Mucosa of rectum (tissue), 2 donors: ENCODE measurements around the gene LIX1L.

Experiments
- H3K27ac ChIP-seq, 2 donors: one replicate each; pipeline ENCODE4 v1.7.0; 2013; ENCODE audit warnings: inconsistent platforms in 2 of 2, low read depth in 2 of 2, low read length in 2 of 2
- H3K27me3 ChIP-seq, 2 donors: one replicate each; pipeline ENCODE4 v1.7.0; 2013; ENCODE audit warnings: low read length in 2 of 2; ENCODE audit not compliant: control insufficient read depth in 2 of 2, insufficient read depth in 2 of 2
- H3K36me3 ChIP-seq, 2 donors: one replicate each; pipeline ENCODE4 v1.7.0; 2013; ENCODE audit warnings: low read length in 2 of 2; ENCODE audit not compliant: control insufficient read depth in 2 of 2, insufficient read depth in 2 of 2
- H3K4me1 ChIP-seq, 2 donors: one replicate each; pipeline ENCODE4 v1.7.0; 2013; ENCODE audit warnings: low read length in 2 of 2, mild to moderate bottlenecking in 1 of 2; ENCODE audit not compliant: control insufficient read depth in 2 of 2, insufficient read depth in 2 of 2
- H3K4me3 ChIP-seq, 2 donors: one replicate each; pipeline ENCODE4 v1.7.0; 2013; ENCODE audit warnings: low read length in 2 of 2
- H3K9ac ChIP-seq, 2 donors: one replicate each; pipeline ENCODE4 v1.7.0; 2013; ENCODE audit warnings: low read length in 2 of 2, low read depth in 1 of 2, mild to moderate bottlenecking in 1 of 2
- H3K9me3 ChIP-seq, 2 donors: one replicate each; pipeline ENCODE4 v1.7.0; 2013; ENCODE audit warnings: low read length in 2 of 2; ENCODE audit not compliant: control insufficient read depth in 2 of 2
- donor health status: healthy.
- donor health status: Normal muscosa, but diverticular disease.

Gene LIX1L

GRCh38 chr1:145957443-145958319 lies at the start of gene LIX1L:
TSS of gene LIX1L (minus strand) at chr1:145958017. CDS start at chr1:145957927, 90 bp downstream.
- peaks cover 14 to 28% of the 10 kb centered on the region in 2 donors for H3K27me3 ChIP-seq
- peak within 1 kb of the TSS; percentile 57 to 68 for H3K9ac ChIP-seq
- no peaks in the 10 kb centered on the region for H3K36me3 ChIP-seq
- H3K27ac ChIP-seq, result peak within 1 kb of the TSS; percentile 70 to 85
- H3K4me3 ChIP-seq, result peak within 1 kb of the TSS; percentile 63 to 79
- H3K4me1 ChIP-seq, result peaks cover 34 to 53% of the 10 kb centered on the region in 2 donors
- H3K9me3 ChIP-seq, result no peaks in the 10 kb centered on the region

- Histone ChIP-seq H3K27ac (no peak overlapping the region), H3K4me3 (no peak overlapping the region), H3K36me3 (no peaks in the 10 kb centered on the region), H3K27me3 (no peaks in the 10 kb centered on the region), H3K9me3 (no peaks in the 10 kb centered on the region), H3K4me1 (peaks cover 24 to 38% of the 10 kb centered on the region in 2 donors), H3K9ac (no peak overlapping the region)
These were observed 43.9 kb upstream of the LIX1L start for GRCh38 chr1:146001709-146002108.

- peak overlapping the region; percentile 47 to 62 for H3K4me3 ChIP-seq
- peak overlapping the region; percentile 44 to 72 for H3K9ac ChIP-seq
These were observed 41.7 kb upstream of the LIX1L start for GRCh38 chr1:145999321-146000024.

GRCh38 chr1:145997718-145998023 lies 39.9 kb upstream of the LIX1L start:
- Histone ChIP-seq H3K27me3 (no peaks in the 10 kb centered on the region), H3K9me3 (no peaks in the 10 kb centered on the region), H3K9ac (peak overlapping the region; percentile 95 to 100), H3K36me3 (peaks cover 29 to 33% of the 10 kb centered on the region in 2 donors), H3K4me1 (peaks cover 42 to 50% of the 10 kb centered on the region in 2 donors), H3K27ac (peak overlapping the region; percentile 99), H3K4me3 (peak overlapping the region; percentile 98 to 100)

More at GRCh38 chr1:145999321-146000024, 41.7 kb upstream of the LIX1L start:
- Histone ChIP-seq H3K9me3 (no peaks in the 10 kb centered on the region), H3K27me3 (no peaks in the 10 kb centered on the region), H3K4me1 (peaks cover 26 to 38% of the 10 kb centered on the region in 2 donors), H3K36me3 (peaks cover 11 to 15% of the 10 kb centered on the region in 2 donors), H3K27ac (peak overlapping the region; percentile 99)

GRCh38 chr1:145997016-145997717 lies 39.4 kb upstream of the LIX1L start:
- H3K9ac ChIP-seq, result peak overlapping the region; percentile 95 to 100
- peaks cover 34 to 38% of the 10 kb centered on the region in 2 donors for H3K36me3 ChIP-seq
- H3K27me3 ChIP-seq, result no peaks in the 10 kb centered on the region
- peaks cover 48 to 55% of the 10 kb centered on the region in 2 donors for H3K4me1 ChIP-seq
- peak overlapping the region; percentile 98 to 100 for H3K4me3 ChIP-seq
- no peaks in the 10 kb centered on the region for H3K9me3 ChIP-seq
- peak overlapping the region; percentile 99 for H3K27ac ChIP-seq

GRCh38 chr1:145996433-145997015 lies 38.7 kb upstream of the LIX1L start, which contains the start of gene TXNIP:
TSS of gene TXNIP (minus strand) at chr1:145996579. CDS start at chr1:145996266, 313 bp downstream.
- Histone ChIP-seq H3K4me3 (peak within 1 kb of the TSS; percentile 98 to 100), H3K9ac (peak within 1 kb of the TSS; percentile 95 to 100), H3K27me3 (no peaks in the 10 kb centered on the region), H3K36me3 (peaks cover 36 to 40% of the 10 kb centered on the region in 2 donors), H3K9me3 (no peaks in the 10 kb centered on the region), H3K4me1 (peaks cover 51 to 58% of the 10 kb centered on the region in 2 donors), H3K27ac (peak within 1 kb of the TSS; percentile 99)

- peak overlapping the region; percentile 95 to 99 for H3K27ac ChIP-seq
- peaks cover 51 to 59% of the 10 kb centered on the region in 2 donors for H3K4me1 ChIP-seq
- peak overlapping the region; percentile 94 to 100 for H3K9ac ChIP-seq
- H3K27me3 ChIP-seq, result no peaks in the 10 kb centered on the region
- H3K4me3 ChIP-seq, result peak overlapping the region; percentile 98 to 100
- no peaks in the 10 kb centered on the region for H3K9me3 ChIP-seq
- peaks cover 36 to 40% of the 10 kb centered on the region in 2 donors for H3K36me3 ChIP-seq
These were observed 38.2 kb upstream of the LIX1L start for GRCh38 chr1:145995964-145996432.

GRCh38 chr1:145995148-145995881 lies 37.5 kb upstream of the LIX1L start:
- peak overlapping the region; percentile 94 to 100 for H3K9ac ChIP-seq
- no peaks in the 10 kb centered on the region for H3K27me3 ChIP-seq
- peak overlapping the region; percentile 95 to 99 for H3K27ac ChIP-seq
- H3K9me3 ChIP-seq, result no peaks in the 10 kb centered on the region
- peaks cover 36 to 40% of the 10 kb centered on the region in 2 donors for H3K36me3 ChIP-seq
- peaks cover 51 to 58% of the 10 kb centered on the region in 2 donors for H3K4me1 ChIP-seq
- H3K4me3 ChIP-seq, result peak overlapping the region; percentile 98 to 100
